HG02840 (cell line): ENCODE measurements around the gene NFATC4.
"Not testable (repeated sequence)": the region's sequence is repeated elsewhere in the genome, so short reads cannot be mapped to it uniquely, and the experiment has no call there.

Source experiments
- ATAC-seq: cut with Tn5 transposase; IDR thresholded peaks from one replicate; pipeline ENCODE4 v1.9.1; 2021; ENCODE audit warnings: mild to moderate bottlenecking, moderate library complexity, moderate number of reproducible peaks; ENCODE audit not compliant: unreplicated experiment, low FRiP score

The NFATC4 gene

DNA sequence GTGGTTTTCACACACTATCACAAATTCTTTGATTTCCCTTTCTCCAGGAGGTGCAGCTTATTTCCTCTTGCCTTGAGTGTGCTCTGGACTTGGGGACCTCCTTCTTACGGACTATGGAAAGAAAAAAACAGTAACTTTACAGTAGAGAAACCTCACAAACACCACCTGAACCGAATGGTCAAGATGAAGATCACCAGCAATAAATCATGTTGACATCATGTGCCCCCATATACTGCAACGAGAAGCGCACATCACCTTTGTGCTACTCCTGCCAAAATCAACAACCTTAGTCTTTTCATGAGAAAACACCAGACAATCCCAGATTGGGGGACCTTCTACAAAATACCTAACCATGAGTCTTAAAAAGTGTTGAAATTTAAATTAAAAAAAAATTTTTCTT, 17.5 kb downstream of the NFATC4 start:
- ATAC-seq = no peak

DNA sequence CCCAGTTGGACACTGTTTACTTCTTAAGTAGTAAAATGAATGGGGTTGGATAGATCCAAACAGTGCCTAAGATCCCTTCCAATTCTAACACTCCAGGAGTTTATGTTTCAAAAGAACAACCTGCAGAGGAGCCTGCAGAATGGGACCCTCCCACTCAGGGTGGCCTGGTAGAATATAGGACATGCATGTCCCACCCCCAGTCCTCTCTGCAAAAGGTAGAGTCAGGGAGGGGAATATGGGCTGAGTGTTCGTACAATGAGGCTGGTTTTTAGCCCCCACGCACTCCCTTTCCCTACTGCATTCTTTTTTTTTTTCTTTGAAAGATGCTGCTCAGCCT, 19.0 kb downstream of the NFATC4 start:
- ATAC-seq = no peak

DNA sequence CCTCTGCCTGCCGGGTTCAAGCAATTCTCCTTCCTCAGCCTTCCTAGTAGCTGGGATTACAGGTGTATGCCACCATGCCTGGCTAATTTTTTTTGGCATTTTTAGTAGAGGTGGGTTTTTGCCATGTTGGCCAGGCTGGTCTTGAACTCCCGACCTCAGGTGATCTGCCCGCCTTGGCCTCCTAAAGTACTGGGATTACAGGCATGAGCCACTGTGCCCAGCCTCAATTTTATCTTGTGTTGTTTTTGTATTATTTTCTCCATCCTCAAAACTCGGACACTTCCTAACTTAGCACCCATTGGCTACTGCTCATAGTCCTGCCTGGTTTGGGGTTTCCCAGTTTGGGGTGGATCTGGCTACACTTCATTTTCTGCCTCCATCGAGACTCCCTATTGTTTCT, 19.6 kb downstream of the NFATC4 start:
- ATAC-seq = not testable (repeated sequence)

GRCh38 chr14:24388474-24389179, 20.6 kb downstream of the NFATC4 start:
- no peak for ATAC-seq

GRCh38 chr14:24389226-24389848, 21.4 kb downstream of the NFATC4 start:
- ATAC-seq = no peak

DNA sequence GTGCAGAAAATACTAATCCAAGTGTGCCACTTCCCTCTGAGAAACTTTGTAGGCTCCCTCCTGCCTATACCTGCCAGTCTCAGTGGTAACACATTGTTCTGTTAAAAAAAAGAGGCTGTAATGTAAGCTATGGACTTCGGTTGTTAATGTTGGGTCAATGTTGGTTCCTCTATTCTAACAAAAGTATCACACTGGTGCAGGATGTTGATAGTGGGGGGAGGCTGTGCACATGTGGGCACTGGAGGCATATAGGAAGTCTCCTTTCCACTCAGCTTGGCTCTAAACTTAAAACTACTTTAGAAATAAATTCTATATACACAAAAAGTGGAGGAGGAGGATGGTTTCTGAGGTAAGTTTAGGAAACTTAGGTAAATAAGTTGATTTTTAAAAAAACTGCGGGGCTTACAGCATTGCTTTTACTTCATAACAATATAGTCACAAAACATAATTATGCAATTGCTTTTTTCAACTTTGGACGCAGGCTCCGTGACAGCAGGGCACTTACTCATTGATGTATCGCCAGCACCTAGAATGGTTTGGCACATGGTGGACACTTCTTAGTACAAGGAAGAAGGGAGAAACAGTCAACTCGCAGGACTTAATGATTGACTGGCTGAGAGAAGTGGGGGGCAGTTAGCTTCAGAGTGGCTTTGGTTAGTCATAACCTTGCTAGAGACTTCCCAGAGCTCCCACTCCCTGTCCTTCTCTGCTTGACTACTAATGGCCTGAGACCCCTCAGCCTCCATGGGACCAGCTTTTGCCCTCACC, 22.9 kb downstream of the NFATC4 start:
- no peak for ATAC-seq

DNA sequence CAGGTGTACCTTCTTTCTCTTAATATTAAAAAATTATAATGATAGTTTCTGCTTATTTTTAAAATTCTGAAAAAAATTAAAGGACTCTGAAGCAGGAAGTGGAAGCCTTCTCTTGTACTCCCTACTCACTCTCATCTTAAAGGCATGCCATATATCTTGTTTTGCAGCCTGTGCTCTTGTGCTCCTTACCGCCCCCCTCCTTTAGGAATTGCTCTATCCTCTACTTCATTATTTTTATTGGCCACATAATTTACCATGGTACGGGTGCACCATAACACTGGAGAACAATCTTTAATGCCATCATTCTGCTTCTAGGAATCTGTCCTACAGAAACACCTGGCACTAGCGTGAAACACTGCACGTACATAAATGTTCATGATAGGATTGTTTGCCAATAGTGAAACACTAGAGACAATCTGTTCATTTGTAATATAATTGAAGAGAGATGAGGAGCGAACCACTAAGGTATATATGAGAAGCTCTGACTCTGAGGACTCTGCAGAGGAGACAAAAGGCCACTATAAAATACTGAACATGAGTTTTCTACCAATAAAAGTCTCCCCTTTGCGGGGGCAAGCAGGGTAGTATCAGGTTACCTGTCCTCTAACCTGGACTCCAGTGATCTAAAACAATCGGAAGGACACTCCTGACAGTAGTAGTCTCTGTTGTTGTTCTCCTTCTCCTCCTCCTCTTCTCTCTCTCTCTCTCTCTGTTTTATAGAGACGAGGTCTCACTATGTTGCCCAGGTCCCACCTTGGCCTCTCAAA, 24.5 kb downstream of the NFATC4 start:
- no peak for ATAC-seq

- ATAC-seq = no peak
Observed at GRCh38 chr14:24394275-24394674, 26.3 kb downstream of the NFATC4 start.

GRCh38 chr14:24395609-24396582, 27.9 kb downstream of the NFATC4 start:
- ATAC-seq = no peak

GRCh38 chr14:24397639-24398292, 29.8 kb downstream of the NFATC4 start:
- no peak for ATAC-seq

DNA sequence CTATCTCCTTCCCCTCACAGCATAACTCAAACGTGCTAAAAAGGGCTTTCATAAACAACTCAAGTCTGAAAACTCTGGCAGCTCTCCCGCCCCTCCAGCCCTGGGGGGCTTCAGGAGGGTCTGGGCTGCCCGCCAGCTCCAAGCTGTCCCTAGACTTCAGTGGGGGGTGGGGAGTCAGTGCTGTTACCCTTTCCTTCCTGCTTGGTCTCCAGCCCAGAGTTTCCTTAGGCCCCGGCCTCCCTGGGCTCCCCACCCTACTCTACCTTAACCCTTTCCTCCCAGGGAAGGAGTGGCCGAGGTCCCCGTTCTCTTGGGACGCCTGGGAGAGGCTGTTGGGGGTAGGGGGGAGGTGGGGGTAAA, 30.3 kb downstream of the NFATC4 start:
- ATAC-seq = no peak

DNA sequence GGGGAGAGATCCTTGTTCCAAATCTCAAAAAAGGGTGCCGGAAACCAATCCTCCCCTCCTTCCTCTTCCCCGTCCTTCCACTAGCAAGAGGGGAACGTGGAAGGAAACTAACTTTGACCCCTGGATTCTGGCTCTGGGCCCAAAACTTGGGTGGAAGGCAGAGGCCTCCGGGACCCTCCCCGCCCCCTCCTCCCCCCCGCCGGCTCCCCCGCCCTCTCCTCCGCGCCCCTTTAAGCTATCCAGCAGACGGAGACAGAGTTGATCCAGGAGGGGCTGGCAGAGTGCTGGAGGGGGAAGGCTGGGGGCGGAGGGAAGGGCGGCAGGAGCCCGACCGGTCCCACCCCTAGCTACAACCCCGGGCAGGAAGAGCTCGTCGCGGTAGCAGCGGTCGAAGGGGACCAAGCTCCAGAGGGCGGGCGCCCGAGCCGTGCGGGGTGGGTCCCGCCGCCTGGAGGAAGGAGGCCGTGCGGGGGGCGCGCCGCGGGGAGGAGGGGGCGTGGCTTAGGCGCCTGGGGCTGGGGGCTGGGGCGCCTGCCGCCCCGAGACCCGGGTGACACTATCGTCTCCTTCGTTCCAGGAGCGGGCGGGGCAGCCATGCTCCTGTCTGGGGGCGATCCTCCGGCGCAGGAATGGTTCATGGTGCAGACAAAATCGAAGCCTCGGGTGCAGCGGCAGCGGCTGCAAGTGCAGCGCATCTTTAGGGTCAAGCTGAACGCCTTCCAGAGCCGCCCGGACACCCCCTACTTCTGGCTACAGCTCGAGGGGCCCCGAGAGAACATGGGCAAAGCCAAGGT, 30.9 kb downstream of the NFATC4 start, which contains the start of gene NYNRIN:
Gene NYNRIN (plus strand): TSS at position 351 of the 794 bp plus-strand sequence. CDS start 244 bp downstream, at position 595.
- no peak for ATAC-seq

DNA sequence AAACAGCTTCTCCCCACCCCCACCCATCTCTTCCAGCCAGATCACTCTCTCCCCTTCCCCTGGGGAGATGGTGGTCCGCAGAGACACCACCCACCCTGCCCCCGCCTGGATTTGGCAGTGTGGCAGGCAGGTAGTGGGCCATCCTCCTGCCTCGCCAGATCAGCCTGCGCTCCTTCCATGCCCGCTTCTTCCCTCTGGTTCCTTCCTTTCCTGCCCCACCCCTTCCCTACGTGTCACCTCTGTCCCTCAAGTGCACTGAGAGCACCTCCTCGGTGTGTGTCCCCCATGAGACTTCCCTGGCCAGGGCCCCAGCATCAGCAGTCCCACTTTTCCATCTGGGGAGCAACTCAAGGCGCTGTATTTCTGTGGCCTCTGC, 31.5 kb downstream of the NFATC4 start:
- ATAC-seq = no peak

DNA sequence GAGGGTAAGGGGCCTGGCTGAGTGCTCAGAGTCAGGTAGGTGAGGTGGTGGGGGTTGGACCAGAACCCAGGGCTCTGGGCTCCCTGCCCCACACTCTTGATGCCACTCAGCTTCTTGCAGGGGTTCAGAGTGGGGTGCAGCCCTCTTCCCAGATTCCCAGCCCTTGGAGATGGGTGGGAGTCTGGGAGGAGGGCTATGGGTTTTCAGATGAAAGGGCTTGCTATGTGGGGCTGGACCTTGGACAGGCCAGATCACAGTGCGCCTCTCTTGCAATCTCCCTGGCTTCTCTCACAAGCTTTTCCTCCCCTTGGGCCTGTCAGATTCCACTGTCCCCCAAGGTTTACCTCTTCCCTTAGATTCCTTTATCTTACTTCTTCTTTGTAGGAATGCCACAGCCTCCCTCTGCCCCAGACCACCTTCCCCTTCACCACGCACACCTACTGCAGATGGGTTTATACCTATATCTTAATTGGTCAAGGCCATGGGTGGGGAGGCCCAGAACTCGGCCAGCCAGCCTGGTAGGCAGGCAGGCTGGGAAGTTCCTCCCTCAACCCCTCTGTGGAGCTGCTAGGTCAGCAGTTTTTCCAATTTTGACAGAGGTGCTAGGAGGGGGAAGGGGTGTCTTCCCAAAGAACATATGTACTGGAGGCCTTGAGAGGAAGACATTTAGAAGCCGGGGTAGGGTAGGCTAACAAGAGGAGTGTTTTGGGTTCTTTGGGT, 32.2 kb downstream of the NFATC4 start:
- no peak for ATAC-seq

- no peak for ATAC-seq
Observed at GRCh38 chr14:24401810-24402702, 34.1 kb downstream of the NFATC4 start.

GRCh38 chr14:24403294-24403998, 35.5 kb downstream of the NFATC4 start:
- ATAC-seq = no peak
